Neural cell (in vitro differentiated cells): ENCODE data around the gene OR10J1.

Experiments
- MXI1 ChIP-seq: fragments of 450-650 bp; conservative IDR thresholded peaks from 2 replicates; pipeline ENCODE4 v1.6.1; 2014; ENCODE audit warnings: antibody characterized with exemption, mild to moderate bottlenecking; ENCODE audit not compliant: poor library complexity, severe bottlenecking
- TF ChIP-seq, protein P1 (sequence below): IDR thresholded peaks from 2 replicates; pipeline ENCODE4 v1.6.1; 2012; ENCODE audit warnings: borderline replicate concordance

DNA sequence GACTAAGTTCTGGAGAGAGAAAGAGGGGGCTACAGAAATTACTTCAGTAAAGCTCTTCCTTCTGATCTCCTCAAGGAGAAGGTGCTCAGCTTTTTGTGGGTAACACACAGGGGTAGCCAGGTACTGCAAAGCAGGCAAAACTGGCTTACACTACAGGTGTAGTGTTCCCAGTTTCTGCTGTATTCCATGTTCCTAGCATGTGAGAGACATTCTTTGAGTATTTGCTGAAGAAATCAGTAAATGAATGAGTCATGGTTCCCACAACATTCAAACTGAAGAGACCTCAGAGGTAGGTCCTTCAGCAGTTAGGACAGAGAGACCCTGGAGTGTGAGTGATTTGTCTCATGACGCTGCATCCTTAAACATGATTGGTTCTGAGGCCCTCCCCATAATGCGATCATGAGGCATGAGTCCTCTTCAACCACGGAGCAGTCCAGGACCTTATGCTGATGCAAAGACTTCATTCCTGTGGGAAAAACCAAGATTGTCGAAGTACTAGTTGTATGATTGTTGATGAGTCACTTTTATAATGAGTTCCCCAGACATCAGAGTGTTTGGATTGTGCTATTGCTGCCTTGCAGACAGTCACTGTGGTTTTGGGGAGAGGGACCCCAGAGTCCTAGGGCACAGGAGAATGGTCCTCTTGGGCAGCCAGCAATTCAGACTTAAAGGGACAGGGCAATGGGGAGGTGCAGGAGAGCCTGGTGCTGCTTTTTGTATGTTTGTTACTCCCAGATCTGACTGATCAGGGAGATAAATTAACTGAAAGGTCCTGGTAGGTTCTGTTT, 10.3 kb upstream of the OR10J1 start:
- TF ChIP-seq, protein P1, sequence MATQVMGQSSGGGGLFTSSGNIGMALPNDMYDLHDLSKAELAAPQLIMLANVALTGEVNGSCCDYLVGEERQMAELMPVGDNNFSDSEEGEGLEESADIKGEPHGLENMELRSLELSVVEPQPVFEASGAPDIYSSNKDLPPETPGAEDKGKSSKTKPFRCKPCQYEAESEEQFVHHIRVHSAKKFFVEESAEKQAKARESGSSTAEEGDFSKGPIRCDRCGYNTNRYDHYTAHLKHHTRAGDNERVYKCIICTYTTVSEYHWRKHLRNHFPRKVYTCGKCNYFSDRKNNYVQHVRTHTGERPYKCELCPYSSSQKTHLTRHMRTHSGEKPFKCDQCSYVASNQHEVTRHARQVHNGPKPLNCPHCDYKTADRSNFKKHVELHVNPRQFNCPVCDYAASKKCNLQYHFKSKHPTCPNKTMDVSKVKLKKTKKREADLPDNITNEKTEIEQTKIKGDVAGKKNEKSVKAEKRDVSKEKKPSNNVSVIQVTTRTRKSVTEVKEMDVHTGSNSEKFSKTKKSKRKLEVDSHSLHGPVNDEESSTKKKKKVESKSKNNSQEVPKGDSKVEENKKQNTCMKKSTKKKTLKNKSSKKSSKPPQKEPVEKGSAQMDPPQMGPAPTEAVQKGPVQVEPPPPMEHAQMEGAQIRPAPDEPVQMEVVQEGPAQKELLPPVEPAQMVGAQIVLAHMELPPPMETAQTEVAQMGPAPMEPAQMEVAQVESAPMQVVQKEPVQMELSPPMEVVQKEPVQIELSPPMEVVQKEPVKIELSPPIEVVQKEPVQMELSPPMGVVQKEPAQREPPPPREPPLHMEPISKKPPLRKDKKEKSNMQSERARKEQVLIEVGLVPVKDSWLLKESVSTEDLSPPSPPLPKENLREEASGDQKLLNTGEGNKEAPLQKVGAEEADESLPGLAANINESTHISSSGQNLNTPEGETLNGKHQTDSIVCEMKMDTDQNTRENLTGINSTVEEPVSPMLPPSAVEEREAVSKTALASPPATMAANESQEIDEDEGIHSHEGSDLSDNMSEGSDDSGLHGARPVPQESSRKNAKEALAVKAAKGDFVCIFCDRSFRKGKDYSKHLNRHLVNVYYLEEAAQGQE: no peak
- no peak for TF ChIP-seq MXI1
